AG08396 (cell line): ENCODE measurements around the gene WDFY4.
"Not testable (repeated sequence)": the region's sequence is repeated elsewhere in the genome, so short reads cannot be mapped to it uniquely, and the experiment has no call there.

Experiments used
- DNase-seq: peaks from one replicate; pipeline ENCODE4 v3.0.0; 2012; ENCODE audit warnings: low spot score, mixed read lengths

The WDFY4 gene

GRCh38 chr10:48684792-48685623, at the start of gene WDFY4:
WDFY4 (plus strand) TSS chr10:48684873; CDS start chr10:48709733, 24,860 bp downstream.
- no peak for DNase-seq

GRCh38 chr10:48634984-48635557, 49.6 kb upstream of the WDFY4 start:
- no peak for DNase-seq

- no peak for DNase-seq
Observed at GRCh38 chr10:48636231-48636630, 48.4 kb upstream of the WDFY4 start.

GRCh38 chr10:48636901-48637300, 47.8 kb upstream of the WDFY4 start:
- DNase-seq, result no peak

- no peak for DNase-seq
Observed at GRCh38 chr10:48638158-48638557, 46.5 kb upstream of the WDFY4 start.

GRCh38 chr10:48638739-48639527, 45.7 kb upstream of the WDFY4 start:
- no peak for DNase-seq

GRCh38 chr10:48639632-48640031, 45.0 kb upstream of the WDFY4 start:
- DNase-seq, result no peak

GRCh38 chr10:48640326-48640725, 44.3 kb upstream of the WDFY4 start:
- no peak for DNase-seq

GRCh38 chr10:48641099-48641690, 43.5 kb upstream of the WDFY4 start:
- not testable (repeated sequence) for DNase-seq

GRCh38 chr10:48645600-48645999, 39.1 kb upstream of the WDFY4 start:
- no peak for DNase-seq

- DNase-seq, result not testable (repeated sequence)
Observed at GRCh38 chr10:48647073-48647472, 37.6 kb upstream of the WDFY4 start.

GRCh38 chr10:48648172-48648942, 36.3 kb upstream of the WDFY4 start:
- DNase-seq, result no peak

GRCh38 chr10:48649349-48649944, 35.2 kb upstream of the WDFY4 start:
- no peak for DNase-seq

GRCh38 chr10:48651293-48651692, 33.4 kb upstream of the WDFY4 start:
- DNase-seq, result no peak

GRCh38 chr10:48651839-48652238, 32.8 kb upstream of the WDFY4 start:
- DNase-seq, result no peak

GRCh38 chr10:48652344-48652743, 32.3 kb upstream of the WDFY4 start:
- DNase-seq, result no peak

- no peak for DNase-seq
Observed at GRCh38 chr10:48653347-48653746, 31.3 kb upstream of the WDFY4 start.

GRCh38 chr10:48653944-48654698, 30.6 kb upstream of the WDFY4 start:
- DNase-seq, result no peak

- DNase-seq, result peak; percentile 85
Observed at GRCh38 chr10:48655411-48656240, 29.0 kb upstream of the WDFY4 start.
